ENCODE results near the gene MCF2L.

DNA sequence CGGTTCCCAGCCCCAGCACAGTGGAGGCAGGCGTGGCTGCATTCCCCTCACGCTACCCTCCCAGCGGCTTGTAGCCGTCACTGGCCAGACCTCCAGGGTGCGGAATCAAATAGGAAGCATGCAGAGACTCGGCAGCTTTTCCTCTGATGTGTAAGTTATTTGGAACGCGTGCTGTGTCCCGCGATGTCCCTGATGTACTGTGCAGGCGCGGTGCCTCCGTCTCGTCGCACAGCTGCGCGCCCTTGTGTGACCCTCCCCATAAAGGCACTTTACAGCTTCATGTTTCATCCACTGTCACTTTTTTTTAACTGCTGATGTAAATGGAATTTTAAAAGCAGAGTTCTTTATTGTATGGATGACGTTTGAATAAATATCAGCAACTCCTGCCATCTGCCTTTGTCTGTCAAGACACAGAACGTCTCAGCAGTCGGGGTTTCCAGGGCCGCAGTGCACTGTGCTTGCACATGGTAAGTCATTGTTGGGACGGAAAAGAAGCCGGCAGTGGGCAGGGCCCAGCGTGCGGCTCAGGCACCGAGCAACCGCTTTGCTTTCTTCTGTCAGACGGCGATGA is 129.2 kb downstream of the MCF2L start:
- TF ChIP-seq CTCF (IDR thresholded peaks at IDR 0.05) (no peak), EZH2 (IDR thresholded peaks at IDR 0.05) (no peak)
